Urothelium cell line (cell line): ENCODE measurements around the gene MPDU1.
"Not testable (repeated sequence)": the region's sequence is repeated elsewhere in the genome, so short reads cannot be mapped to it uniquely, and the experiment has no call there.

Experiments
- DNase-seq: peaks from one replicate; pipeline ENCODE4 v3.0.0; 2011; ENCODE audit warnings: low spot score, mixed read lengths
- FAIRE-seq: peaks from 2 replicates; lab custom pipeline; 2011; peaks lifted over from hg19 to GRCh38; lab: Jason Lieb, UNC

Gene MPDU1

DNA sequence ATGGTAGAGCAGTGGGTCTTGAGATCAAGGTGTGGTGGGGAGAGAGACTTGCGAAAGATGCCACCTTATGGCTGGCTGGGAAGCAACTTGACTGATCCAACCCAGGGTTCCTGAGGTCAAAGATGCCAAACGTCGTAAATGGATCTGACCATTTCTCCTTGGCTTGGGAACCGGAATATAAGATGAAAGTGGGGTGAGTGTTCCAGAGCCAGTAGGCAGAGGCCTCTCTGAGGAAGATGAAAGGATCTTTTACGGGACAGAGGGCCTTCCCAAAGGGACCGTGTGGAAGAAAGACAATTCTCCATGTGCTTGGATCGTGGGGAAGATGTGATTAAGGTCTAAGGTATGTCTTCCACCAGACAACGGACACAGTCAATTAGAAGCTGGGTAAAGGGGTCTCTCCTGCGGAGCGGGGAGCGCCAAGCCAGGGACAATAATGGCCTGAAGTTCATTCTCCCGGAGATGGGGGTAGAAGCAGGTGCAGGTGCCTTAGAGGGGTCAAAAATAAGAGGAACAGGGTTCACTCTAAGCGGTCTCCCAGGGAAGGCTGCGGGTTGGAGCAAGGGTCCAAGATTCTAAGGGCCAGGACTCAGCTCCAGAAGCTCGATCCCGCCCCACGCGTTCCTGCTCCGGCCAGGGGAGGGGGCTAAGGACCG, 30.2 kb downstream of the MPDU1 start:
- no peak for DNase-seq
- no peak for FAIRE-seq

GRCh38 chr17:7614425-7615264, 31.0 kb downstream of the MPDU1 start, which contains the start of gene FXR2:
FXR2 (minus strand) TSS chr17:7614897; CDS start chr17:7614532, 365 bp downstream.
- DNase-seq (peak; percentile 97), FAIRE-seq (no peak)

DNA sequence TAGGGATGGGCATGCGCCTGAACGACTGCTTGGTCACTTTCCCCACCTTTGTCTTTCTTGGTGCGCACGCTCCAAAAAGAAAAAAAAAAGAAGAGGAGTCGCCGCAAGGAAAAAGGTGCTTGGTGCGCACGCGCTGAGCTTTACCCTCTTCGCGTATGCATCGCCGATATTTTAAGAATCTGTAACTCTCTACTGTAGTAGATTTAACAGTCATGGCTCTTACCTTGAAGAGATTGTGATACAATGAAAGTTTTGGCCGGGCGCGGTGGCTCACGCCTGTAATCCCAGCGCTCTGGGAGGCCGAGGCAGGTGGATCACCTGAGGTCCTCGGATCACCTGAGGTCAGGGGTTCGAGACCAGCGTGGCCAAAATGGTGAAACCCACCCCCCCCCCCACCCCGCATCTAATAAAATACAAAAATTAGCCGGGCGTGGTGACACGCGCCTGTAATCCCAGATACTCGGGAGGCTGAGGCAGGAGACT, 31.7 kb downstream of the MPDU1 start:
- FAIRE-seq, result no peak
- no peak for DNase-seq

DNA sequence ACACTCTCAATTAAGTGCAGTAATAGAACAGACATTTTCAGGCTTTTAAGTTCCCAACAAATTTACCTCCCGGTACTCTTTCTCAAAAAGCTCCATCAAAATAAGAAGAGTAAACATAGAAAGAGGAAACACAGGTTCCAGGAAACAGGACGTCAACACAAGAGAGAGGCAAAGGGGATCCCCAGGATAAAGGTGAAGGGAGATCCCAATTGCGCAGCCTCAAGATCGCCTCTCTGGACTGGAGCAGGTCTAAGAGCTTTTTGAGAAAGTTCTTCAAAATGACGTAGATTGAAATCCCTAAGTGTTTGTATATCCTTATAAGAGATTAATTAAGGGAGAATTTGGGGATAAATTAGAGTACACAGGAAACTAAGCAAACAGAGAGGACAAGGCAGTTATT, 35.0 kb downstream of the MPDU1 start:
- DNase-seq, result no peak
- no peak for FAIRE-seq

DNA sequence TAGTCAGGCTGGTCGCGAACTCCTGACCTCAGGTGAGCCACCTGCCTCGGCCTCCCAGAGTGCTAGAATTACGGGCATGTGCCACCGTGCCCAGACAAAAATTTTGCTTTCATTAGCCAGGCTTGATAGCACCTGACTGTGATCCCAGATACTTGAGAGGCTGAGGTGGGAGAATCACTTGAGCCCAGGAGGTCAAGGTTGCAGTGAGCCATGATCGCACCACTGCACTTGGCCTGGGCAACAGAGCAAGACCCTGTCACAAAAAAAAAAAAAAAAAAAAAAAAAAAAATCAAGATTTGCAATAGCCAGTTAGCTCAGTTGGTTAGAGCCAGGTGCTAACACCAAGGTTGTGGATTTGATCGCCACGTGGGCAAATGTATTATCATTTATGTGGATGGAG, 37.2 kb downstream of the MPDU1 start:
- no peak for DNase-seq
- no peak for FAIRE-seq

DNA sequence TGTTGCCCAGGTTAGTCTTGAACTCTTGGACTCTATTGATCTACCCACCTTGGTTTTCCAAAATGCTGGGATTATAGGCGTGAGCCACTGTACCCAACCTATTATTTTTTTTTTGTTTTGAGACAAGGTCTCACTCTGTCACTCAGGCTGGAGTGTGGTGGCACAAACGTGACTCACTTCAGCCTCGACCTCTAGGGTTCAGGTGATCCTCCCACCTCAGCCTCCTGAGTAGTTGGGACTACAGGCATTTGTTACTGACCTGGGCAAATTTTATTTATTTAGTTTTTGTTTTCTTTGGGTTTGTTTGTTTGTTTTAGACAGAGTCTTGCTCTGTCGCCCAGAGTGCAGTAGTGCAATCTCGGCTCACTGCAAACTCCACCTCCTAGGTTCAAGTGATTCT, 40.0 kb downstream of the MPDU1 start:
- DNase-seq (no peak), FAIRE-seq (no peak)

- not testable (repeated sequence) for DNase-seq, FAIRE-seq
These were observed 42.1 kb downstream of the MPDU1 start for GRCh38 chr17:7625749-7626148.

DNA sequence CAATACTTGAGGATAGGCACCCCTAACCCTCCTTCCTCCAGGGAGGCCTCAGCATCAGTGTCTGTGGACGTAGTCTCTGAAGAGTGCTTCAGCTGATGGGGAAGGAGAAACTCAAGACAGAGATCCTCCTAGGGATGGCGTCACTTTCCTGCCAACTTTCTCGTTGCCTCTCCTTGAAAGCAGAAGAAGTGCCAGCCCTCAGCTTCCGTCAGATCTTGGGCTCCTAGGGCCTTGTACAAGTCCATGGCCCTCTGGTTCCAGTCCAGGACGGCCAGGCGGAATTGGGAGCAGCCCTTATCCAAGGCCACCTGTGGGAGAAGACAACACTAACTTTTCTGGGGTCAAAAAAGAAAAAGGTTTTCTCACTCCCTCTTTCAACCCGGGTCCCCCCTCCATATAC, 42.7 kb downstream of the MPDU1 start:
- DNase-seq (no peak), FAIRE-seq (no peak)

DNA sequence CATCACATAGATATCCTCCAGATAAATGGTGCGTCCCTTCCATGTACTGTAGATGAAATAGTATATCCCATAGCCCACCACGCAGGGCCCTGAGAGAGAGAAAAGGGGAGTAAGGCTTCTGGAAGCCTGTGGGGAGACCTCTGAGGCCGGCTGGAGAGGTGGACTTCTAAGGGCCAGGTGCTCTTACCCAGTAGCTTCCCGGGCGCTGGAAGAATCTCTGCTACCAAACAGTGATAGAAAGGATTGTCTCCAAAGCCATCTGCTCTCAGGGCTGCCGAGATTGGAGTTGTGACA, 43.3 kb downstream of the MPDU1 start:
- DNase-seq, result no peak
- FAIRE-seq, result no peak

- no peak for FAIRE-seq
- DNase-seq, result peak; percentile 93
These were observed 43.8 kb downstream of the MPDU1 start, which contains the start of gene SAT2 for GRCh38 chr17:7627250-7628121. SAT2 (minus strand) TSS chr17:7627821; CDS start chr17:7627635, 186 bp downstream.

GRCh38 chr17:7629939-7630571, 46.4 kb downstream of the MPDU1 start, which contains the start of gene SHBG:
SHBG (plus strand) TSS chr17:7630135; CDS start chr17:7630173, 38 bp downstream.
- no peak for FAIRE-seq
- no peak for DNase-seq

- DNase-seq (no peak), FAIRE-seq (no peak)
These were observed 48.0 kb downstream of the MPDU1 start for GRCh38 chr17:7631398-7632380.

- FAIRE-seq (no peak), DNase-seq (no peak)
These were observed 48.8 kb downstream of the MPDU1 start for GRCh38 chr17:7632492-7632894.

DNA sequence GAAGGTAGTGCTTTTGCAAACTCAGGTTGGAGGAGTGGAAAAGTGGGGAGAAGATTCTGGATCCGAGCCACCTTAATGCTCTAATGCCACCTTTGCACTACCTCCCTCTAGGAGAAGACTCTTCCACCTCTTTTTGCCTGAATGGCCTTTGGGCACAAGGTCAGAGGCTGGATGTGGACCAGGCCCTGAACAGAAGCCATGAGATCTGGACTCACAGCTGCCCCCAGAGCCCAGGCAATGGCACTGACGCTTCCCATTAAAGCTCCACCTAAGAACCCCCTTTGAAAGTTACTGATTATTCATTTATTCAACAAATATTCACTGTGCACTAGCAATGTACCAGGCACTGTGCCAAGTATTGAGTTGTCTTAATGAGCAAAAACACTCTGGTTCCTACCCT, 49.4 kb downstream of the MPDU1 start:
- FAIRE-seq (no peak), DNase-seq (no peak)

GRCh38 chr17:7634384-7634783, 50.7 kb downstream of the MPDU1 start:
- FAIRE-seq (no peak), DNase-seq (no peak)

- FAIRE-seq (no peak), DNase-seq (no peak)
These were observed 52.5 kb downstream of the MPDU1 start for GRCh38 chr17:7636163-7636562.
